LNCAP (cell line): Measurements from ENCODE around the gene ELMOD3.

Experiments
- TF ChIP-seq, protein P1 (sequence below): fragments of 450-650 bp; IDR thresholded peaks from 2 replicates; pipeline ENCODE4 v1.5.1; 2017; ENCODE audit warnings: mild to moderate bottlenecking

Gene ELMOD3

DNA sequence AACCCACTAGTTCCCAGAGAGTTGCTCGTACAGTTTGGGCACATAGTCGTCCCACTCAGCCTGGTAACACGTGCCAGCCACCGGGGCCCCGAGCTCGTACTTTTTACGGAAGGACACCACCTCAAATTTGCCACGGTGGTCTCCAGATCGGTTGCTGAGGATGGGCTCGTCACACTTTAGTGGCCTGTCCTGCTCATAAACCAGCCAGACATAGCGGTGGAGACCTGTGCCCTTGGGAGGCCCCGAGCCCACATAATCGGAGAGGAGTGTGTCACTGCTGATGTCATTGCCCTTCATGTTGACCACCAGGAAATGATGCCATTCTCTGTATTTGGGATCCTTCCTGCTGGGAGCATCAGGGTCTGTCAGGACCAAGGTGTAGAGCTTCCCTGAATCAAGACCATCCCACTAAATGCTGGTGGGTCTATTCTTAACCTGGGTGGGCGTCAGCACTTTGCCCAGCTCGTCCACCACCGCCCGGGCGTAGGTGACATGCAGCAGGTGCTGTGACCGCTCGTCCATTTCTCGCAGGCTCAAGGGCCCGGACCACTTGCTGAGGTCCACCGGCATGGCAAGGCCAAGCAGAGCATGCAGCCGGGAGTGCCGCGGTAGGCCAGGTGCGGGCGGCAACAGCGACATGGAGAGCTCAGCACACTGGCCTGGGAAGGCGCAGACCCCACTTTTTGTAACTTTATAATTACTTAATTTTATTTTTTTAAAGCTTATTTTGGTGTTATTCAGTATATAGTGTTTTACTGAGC, 13.1 kb upstream of the ELMOD3 start:
- TF ChIP-seq, protein P1, sequence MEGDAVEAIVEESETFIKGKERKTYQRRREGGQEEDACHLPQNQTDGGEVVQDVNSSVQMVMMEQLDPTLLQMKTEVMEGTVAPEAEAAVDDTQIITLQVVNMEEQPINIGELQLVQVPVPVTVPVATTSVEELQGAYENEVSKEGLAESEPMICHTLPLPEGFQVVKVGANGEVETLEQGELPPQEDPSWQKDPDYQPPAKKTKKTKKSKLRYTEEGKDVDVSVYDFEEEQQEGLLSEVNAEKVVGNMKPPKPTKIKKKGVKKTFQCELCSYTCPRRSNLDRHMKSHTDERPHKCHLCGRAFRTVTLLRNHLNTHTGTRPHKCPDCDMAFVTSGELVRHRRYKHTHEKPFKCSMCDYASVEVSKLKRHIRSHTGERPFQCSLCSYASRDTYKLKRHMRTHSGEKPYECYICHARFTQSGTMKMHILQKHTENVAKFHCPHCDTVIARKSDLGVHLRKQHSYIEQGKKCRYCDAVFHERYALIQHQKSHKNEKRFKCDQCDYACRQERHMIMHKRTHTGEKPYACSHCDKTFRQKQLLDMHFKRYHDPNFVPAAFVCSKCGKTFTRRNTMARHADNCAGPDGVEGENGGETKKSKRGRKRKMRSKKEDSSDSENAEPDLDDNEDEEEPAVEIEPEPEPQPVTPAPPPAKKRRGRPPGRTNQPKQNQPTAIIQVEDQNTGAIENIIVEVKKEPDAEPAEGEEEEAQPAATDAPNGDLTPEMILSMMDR: no peak

DNA sequence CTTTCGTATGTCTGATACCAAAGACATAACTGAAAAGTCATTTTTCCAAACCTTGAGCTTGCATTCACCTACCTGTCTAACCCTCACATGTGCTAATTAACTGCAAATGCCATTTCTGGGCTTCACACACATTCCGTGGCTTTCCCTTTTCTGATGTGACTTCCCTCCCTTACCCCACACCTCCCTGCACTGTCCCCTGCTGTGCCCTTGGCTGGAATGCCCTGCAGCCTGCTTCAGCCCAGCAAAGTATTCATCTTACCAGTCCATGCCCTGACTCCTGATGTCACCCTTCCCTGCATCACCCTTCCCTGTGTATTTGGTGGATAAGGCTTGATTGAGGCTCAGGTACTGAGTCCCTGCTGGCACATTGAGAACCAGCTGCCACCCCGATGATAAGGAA, 12.4 kb upstream of the ELMOD3 start:
- TF ChIP-seq, protein P1: no peak

GRCh38 chr2:85344356-85344954, 10.1 kb upstream of the ELMOD3 start:
- TF ChIP-seq, protein P1: no peak

- TF ChIP-seq, protein P1: no peak
Measured at GRCh38 chr2:85347599-85347998, 7.0 kb upstream of the ELMOD3 start.

DNA sequence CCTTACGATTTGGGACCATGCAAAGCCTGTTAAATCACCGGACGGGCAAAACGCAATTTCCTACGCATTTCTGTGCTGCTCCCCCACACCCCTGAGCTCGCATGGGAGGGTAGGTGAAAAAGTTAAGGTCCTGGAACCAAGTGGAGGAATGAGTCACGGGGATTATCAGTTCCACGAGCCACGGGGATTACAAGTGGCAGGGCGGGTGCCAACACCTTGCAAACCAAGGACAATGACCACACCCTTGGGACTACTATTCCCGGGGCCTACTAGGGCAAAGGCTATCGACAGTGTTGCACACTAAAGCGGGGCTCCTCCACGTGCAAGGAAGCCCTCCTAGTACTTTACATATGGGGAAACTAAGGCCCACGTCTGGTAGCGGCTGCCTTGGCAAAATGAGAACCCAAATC, 688 bp upstream of the ELMOD3 start:
- TF ChIP-seq, protein P1: no peak

- TF ChIP-seq, protein P1: no peak
Measured at GRCh38 chr2:85355073-85355410, 473 bp downstream of the ELMOD3 start.

DNA sequence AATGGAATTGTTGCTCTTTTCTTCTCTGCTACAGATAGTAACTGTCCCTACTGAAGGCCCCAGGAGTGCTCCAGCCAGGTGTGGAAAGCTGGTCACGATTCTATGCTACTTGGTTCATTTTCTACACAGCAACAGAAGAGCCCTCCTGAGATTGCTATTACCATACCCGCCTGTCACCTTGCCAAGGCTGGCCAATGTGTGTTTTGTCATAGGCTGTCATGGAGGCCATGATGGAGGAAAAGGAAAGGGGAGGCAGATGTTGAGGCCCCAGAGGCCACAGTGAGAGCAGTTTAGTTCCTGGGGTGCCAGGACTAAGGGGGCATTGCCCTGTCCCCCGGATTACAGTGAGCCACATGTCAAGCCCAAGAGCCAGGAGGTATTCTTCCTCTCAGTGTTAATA, 952 bp downstream of the ELMOD3 start:
- TF ChIP-seq, protein P1: no peak
